ENCODE measurements around the gene ANKRD13B.

DNA sequence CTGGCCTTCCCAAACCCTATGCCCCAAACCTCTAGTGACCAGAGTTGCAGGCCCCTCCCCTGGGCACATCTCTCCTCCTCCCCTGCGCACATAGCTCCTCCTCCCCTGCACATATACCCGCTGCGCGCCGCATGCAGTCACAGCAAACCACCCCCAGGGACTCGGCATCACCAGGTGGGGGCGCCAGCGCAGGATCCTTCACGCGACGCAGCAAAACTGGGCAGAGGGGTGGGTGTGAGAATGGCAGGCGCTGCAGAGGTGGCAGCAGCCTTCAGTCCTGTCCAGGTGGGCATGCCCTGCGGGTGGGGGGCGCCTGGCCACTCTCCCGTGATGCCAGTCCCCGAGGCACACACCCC lies 24.2 kb downstream of the ANKRD13B start:
- TF ChIP-seq GATA2 (IDR thresholded peaks at IDR 0.05; ENCODE audit: low read depth, low read length): no peak
- TF ChIP-seq GATA3 (IDR thresholded peaks at IDR 0.05; ENCODE audit: low read depth, low read length): no peak

All from SH-SY5Y (cell line).